Liver (tissue), 3 donors: ENCODE measurements around the gene OTOG.

ENCODE experiments used
- GABPA ChIP-seq, 2 donors: IDR thresholded peaks in 1 of 2; conservative IDR thresholded peaks in 1 of 2; 2 replicates each; pipeline ENCODE4 v1.6.1; 2016; ENCODE audit warnings: antibody characterized with exemption in 2 of 2, mild to moderate bottlenecking in 1 of 2, moderate library complexity in 1 of 2
- HNF4A ChIP-seq, 2 donors: conservative IDR thresholded peaks; 2 replicates each; pipeline ENCODE4 v1.6.1; 2016; ENCODE audit warnings: antibody characterized with exemption in 2 of 2, mild to moderate bottlenecking in 2 of 2
- HNF4G ChIP-seq: IDR thresholded peaks from 2 replicates; pipeline ENCODE4 v1.6.1; 2016; ENCODE audit warnings: antibody characterized with exemption
- JUND ChIP-seq, 2 donors: IDR thresholded peaks; 2 replicates each; pipeline ENCODE4 v1.6.1; 2016; ENCODE audit warnings: antibody characterized with exemption in 2 of 2
- RAD21 ChIP-seq, 2 donors: IDR thresholded peaks; 2 replicates each; pipeline ENCODE4 v1.6.1; 2016; ENCODE audit warnings: antibody characterized with exemption in 2 of 2, mild to moderate bottlenecking in 2 of 2
- RXRA ChIP-seq, 2 donors: IDR thresholded peaks; 2 replicates each; pipeline ENCODE4 v1.6.1; 2017 to 2018; ENCODE audit warnings: antibody characterized with exemption in 2 of 2, mild to moderate bottlenecking in 1 of 2
- TAF1 ChIP-seq: conservative IDR thresholded peaks from 2 replicates; pipeline ENCODE4 v1.6.1; 2016; ENCODE audit warnings: antibody characterized with exemption, mild to moderate bottlenecking
- YY1 ChIP-seq: IDR thresholded peaks from 2 replicates; pipeline ENCODE4 v1.6.1; 2016; ENCODE audit warnings: antibody characterized with exemption, mild to moderate bottlenecking
- TF ChIP-seq, protein P1 (sequence below): fragments of 150-350 bp; IDR thresholded peaks from 2 replicates; pipeline ENCODE4 v1.5.1; 2017; ENCODE audit warnings: improper control_type of control experiment, low read depth, low read length; ENCODE audit not compliant: missing input control
- TF ChIP-seq, protein P2 (sequence below): IDR thresholded peaks from 2 replicates; pipeline ENCODE4 v1.6.1; 2016; ENCODE audit warnings: antibody characterized with exemption
- TF ChIP-seq, protein P3 (sequence below): IDR thresholded peaks from 2 replicates; pipeline ENCODE4 v1.6.1; 2016; ENCODE audit warnings: antibody characterized with exemption
- donor health status: healthy.
- donor health status: healthy.

DNA sequence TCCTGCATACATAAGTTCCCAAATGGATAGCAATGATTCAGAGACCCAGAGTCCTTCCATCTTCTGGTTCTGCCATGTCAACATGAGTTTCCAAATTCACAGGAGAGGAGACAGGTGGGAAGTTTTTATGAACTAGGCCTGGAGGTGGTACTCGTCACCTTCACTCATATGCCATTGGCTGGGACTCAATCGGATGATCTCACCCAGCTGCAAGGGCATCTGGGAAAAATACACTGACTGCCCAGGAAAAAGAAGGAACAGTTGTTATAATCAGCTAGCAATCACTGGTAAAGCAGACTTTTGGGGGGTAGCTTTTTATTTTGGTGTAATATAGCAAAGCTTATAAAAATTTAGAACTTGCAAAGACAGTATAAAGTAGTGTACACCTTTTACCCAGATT is 83.9 kb downstream of the OTOG start:
- TF ChIP-seq, protein P1, sequence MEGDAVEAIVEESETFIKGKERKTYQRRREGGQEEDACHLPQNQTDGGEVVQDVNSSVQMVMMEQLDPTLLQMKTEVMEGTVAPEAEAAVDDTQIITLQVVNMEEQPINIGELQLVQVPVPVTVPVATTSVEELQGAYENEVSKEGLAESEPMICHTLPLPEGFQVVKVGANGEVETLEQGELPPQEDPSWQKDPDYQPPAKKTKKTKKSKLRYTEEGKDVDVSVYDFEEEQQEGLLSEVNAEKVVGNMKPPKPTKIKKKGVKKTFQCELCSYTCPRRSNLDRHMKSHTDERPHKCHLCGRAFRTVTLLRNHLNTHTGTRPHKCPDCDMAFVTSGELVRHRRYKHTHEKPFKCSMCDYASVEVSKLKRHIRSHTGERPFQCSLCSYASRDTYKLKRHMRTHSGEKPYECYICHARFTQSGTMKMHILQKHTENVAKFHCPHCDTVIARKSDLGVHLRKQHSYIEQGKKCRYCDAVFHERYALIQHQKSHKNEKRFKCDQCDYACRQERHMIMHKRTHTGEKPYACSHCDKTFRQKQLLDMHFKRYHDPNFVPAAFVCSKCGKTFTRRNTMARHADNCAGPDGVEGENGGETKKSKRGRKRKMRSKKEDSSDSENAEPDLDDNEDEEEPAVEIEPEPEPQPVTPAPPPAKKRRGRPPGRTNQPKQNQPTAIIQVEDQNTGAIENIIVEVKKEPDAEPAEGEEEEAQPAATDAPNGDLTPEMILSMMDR = no peak
- TF ChIP-seq YY1 (no peak), TAF1 (no peak), JUND (IDR thresholded peaks at IDR 0.05) (no peak), HNF4A (conservative IDR thresholded peaks at IDR 0.05) (no peak), HNF4G (no peak), RAD21 (IDR thresholded peaks at IDR 0.05) (no peak), GABPA (IDR thresholded peaks at IDR 0.05 in 1 of 2, conservative IDR thresholded peaks at IDR 0.05 in 1 of 2) (no peak), RXRA (IDR thresholded peaks at IDR 0.05) (no peak)
- TF ChIP-seq, protein P2, sequence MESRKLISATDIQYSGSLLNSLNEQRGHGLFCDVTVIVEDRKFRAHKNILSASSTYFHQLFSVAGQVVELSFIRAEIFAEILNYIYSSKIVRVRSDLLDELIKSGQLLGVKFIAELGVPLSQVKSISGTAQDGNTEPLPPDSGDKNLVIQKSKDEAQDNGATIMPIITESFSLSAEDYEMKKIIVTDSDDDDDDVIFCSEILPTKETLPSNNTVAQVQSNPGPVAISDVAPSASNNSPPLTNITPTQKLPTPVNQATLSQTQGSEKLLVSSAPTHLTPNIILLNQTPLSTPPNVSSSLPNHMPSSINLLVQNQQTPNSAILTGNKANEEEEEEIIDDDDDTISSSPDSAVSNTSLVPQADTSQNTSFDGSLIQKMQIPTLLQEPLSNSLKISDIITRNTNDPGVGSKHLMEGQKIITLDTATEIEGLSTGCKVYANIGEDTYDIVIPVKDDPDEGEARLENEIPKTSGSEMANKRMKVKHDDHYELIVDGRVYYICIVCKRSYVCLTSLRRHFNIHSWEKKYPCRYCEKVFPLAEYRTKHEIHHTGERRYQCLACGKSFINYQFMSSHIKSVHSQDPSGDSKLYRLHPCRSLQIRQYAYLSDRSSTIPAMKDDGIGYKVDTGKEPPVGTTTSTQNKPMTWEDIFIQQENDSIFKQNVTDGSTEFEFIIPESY = no peak
- TF ChIP-seq, protein P3, sequence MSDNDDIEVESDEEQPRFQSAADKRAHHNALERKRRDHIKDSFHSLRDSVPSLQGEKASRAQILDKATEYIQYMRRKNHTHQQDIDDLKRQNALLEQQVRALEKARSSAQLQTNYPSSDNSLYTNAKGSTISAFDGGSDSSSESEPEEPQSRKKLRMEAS = no peak
